Mesenteric fat pad (tissue), 1 donor: ENCODE results near the gene DAPK2. TPM values are rescaled to one million over a fixed set of nuclear protein-coding genes. Genes with fewer than 3 reads are reported as not detected.

Source experiments
- DNase-seq: peaks from one replicate; pipeline ENCODE4 v3.0.0-alpha.2; 2020; ENCODE audit warnings: low spot score
- total RNA-seq: library from RNA; stranded (reverse); fragmentation: NEBNext Ultra II Directional; extraction: Animal tissue kit (Norgen Biotek cat#: 25700); gene quantifications from one replicate; pipeline ENCODE4 v1.2.1, GENCODE V29; 2021
- donor health status: DM: yes; HTN: yes; CAD: no.

Gene DAPK2
- total RNA-seq, 1 donor from 2014 or later, result 18.1 TPM

DNA sequence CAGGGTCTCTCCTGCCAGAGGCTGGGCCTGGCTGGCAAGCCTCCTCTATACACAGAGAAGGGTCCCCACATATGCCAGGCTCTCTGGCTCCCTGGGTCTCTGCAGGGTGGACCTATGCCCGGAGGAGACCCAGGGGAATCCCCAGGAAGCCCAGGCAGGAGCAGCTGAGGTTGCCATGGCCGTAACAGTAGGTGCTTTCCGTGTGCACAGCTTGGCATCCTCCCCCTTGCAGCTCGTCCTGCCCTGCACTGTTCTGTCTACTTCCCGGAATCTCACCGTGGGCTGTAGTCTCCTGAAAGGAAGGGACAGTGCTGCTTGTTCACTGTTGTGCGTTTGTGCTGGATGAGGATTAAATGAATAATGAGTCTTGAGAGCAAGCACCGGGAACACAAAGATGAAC lies 47.8 kb downstream of the DAPK2 start:
- DNase-seq, result no peak

GRCh38 chr15:63997715-63998442 lies 48.4 kb downstream of the DAPK2 start:
- no peak for DNase-seq

GRCh38 chr15:63996794-63997357 lies 49.4 kb downstream of the DAPK2 start:
- no peak for DNase-seq

DNA sequence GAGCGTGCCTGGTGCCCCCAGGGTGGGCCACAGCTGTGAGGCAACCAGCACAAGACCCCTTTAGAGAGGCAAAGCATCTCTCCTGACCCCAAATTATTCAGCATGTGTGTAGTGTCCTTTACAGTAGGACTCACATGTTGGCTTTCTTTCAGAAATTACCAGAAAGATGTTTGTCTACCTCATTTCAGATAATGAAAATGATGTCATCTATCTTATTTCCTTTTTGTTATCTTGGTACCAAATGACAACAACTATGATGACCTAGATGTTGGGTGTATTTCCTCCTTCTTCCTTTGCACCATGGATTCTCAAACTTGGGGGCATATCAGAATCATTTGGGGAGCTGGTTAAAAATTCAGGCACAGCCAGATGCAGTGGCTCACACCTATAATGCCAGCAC lies 50.5 kb downstream of the DAPK2 start:
- DNase-seq, result no peak

DNA sequence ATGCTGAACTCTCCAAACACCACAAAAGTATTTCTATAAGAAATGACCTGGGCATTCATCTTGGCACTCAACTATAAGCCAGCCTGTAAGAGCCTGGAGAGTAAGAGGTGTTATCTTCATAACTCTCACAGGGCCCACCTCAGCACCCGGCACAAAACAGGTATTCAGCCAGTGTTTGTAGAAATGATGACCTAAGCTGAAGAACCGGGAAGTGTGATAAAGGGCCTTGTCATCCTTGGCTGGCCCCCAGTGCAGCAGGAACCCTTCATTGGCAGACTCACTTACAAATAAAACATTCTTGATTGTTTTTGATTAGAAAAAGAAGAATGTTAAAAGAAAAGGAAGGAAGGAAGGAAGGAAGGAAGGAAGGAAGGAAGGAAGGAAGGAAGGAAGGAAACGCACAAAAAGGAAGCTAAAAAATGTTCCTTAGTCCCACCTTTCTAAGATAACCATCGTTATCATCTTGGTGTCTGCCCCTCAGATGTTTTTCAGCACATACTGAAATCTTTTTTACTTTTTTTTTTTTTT lies 52.1 kb downstream of the DAPK2 start:
- DNase-seq, result no peak

DNA sequence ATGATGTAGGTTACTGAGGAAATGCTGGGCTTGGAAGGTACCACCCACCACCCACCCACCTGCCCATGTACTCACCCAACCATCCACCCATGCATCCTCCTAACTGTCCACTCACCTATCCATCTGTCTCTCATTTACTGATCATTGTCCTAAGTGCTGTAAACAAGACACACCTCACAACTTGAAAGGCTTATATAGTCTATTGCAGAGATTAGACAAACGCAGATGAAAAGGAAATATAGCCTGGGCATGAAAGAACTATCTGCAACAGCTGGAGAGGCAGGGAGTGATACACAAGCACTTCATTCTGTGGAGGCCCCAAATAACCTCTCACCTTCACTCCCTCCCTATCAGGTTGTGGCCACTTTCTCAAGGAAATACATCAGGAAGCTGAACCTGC lies 54.0 kb downstream of the DAPK2 start:
- DNase-seq, result no peak

- DNase-seq, result no peak
Measured at GRCh38 chr15:63991706-63992105, 54.6 kb downstream of the DAPK2 start.

DNA sequence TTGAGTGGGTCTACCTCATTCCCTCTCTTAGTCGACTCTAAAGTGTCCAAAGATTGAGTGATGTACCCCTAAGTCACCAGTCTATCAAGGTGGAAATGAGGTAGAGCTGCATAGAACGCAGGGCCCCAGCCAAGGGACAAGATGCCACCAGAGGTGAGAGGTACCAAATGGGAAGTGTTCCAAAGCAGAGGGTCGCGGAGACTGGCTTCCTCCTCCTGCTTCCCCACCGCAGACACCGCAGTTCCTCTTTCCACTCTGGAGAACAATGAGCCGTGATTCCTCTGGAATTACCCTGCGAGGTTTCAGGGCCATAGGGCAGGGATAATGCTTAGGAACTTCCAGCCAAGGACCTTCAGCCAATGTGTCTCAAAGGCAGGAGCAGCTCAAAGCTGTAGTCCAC lies 55.8 kb downstream of the DAPK2 start:
- DNase-seq, result no peak

DNA sequence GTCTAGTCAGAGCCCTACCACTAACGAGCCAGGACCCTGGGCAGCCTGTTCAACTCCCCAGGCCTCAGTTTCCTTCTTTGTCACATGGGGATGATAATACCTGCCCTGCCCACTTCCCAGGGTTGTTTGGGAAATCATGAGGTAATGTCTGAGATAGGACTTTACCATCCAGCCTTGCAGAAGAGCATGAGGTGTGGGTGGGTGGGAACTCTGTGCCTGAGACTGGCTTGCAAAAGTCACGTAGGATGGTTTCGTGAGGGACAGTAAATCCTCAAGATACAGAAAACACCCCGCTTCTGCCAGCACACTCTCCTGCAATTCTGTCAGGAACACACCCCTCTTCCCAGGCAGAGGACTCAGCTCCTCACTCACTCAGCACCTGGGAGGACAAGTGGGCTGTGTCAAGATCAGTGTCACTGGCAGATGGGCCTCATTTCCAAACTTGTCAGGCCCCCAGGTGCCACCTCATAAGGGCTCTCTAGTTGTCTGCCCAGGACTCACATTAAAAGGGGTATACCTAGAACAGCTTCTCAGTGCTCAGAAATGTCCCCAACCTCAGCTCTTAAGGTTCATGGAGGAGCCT lies 58.4 kb downstream of the DAPK2 start:
- peak; percentile 55 for DNase-seq

GRCh38 chr15:63986751-63987341 lies 59.4 kb downstream of the DAPK2 start:
- DNase-seq, result no peak

GRCh38 chr15:63986185-63986680 lies 60.1 kb downstream of the DAPK2 start:
- peak; percentile 24 for DNase-seq

DNA sequence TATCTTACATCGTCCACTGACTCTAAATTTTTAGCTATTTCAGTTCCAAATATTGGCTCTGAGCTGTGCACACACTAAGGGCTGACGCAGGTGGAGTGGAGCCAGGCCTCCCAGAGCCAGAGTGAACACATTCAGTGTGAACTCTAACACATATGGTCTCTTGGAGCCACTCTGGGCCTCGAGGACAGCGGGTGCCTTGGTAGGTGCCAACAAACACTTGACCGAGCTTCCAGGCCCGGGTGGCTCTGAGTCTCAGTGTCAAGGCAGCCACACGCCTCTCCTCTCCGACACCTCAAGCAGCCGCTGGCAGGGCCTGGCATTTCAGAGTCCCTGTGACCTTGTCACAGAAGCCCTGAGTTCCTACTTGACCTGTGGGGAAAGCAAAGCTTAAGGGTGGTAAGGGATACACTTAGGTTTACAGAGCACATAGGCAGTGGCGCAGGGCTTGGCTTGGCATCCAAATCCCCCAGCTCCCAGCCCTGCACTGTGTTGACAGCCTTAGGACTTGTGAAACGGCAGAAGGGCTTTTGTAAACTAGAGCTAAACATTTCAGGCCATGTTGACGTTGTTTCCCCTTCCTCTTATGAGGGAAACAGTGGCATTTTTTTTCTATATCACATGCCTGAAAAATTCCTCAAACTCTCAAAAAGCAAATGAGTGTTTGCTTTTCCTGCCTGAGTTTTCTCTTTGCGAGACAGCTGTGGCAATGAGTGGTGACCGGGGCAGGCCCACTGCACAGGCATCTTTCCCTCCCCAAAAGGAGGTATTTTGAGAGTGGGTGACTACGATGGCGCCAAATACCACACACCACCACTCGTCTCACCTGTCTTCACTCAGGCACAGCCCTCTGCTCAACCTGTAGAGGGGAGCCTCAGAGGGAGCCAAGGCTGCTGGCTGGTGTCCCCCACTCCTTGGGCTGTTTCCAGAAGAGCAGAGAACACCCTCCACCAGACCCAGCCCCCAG lies 60.8 kb downstream of the DAPK2 start:
- DNase-seq, result peak; percentile 82

DNA sequence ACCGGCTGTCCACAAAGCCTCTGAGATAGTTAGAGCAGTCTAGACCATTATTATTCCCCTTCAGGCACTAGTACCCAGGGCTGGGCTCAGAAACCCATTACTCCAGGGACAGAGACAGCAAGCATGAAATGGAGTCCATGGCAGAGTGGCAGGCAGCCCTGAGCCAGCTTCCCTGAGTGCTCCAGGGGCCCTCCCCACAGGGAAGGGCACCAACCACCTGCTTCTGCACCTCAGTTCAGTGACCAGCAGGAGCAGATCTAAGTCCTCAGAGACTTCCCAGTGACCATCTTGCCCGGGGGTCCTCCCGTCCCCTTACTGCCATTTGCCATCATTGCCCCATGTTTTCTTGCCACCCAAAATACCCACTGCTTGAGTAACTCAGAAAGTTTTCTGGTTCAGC lies 62.0 kb downstream of the DAPK2 start:
- DNase-seq, result peak; percentile 69

DNA sequence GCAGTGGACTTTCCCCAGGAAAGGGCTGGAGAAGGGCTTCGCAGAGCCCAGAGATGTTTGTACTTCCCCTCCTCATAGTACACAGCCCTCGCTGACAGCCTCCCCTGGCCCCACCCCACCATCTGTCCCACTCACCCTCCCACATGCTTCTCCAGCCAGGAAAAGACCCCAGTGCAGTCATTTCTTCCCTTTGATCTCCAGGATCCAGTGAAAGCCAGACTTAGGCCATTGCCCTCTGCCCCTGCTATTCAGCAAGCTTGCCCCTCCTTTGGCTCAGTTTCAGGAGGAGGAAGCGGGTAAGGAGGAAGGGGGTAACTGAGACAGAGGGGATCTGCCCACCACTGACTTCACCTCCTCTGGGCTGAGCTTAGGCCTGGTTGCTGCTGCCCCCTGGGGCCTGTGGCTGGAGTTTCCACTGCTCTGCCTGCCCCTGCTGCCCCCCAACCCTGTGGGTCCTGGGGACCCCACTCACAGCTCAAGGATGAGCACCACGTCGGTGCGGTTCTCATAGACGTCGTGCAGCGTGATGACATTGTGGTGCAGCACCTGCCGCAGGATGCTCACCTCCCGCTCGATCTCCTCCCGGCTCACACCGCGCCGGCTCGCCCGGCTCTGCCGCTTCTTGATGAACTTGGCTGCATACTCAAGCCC lies 63.1 kb downstream of the DAPK2 start:
- DNase-seq, result peak; percentile 53

DNA sequence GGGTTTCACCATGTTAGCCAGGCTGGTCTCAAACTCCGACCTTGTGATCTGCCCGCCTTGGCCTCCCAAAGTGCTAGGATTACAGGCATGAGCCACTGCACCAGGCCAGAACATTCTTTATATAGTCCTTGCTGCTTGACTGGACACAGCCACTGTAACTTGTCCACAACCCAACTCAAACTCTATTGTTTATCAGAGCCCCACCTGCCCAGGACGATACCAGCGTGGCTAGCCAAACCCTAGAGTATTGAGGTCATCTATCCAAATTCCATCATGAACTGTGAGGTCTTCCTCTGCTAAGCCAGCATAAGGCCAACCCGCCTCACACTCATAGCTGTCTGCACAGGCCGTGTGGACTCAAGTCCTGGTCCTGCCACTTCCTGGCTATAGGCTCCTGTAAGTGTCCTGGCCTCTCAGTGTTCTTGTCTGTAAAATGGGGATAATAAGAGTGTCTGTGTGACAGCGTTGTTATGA lies 63.9 kb downstream of the DAPK2 start:
- peak; percentile 65 for DNase-seq

DNA sequence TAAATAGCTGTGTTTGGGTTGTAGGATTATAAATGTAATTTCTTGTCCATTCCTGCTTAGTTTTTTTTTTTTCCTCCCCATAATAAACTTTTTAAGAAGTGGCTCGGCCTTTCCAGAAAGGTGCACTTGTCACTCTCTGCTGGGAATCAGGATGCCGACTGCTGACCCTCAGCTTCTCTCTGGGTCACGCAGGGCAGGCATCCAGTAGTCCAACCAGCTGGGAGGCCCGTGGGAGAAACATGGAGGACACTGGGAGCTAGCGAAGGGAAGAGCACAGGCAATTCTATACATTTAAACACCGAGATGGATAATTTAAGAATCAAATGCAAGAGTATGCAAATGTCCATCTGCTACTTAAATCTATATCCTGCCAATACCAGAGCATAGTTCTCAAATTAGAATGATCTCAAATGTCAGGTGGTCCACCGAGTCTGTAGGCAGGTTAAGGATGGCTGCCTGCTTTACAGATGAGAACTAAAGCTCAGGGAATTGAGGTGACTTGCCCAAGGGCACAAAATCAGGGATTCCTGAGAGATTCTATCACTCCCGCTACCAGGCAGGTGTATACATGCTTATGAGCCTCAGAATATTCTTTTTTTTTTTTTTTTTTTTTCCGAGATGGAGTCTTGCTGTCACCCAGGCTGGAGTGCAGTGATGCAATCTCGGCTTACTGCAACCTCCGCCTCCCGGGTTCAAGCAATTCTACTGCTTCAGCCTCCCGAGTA lies 64.5 kb downstream of the DAPK2 start:
- DNase-seq, result no peak

DNA sequence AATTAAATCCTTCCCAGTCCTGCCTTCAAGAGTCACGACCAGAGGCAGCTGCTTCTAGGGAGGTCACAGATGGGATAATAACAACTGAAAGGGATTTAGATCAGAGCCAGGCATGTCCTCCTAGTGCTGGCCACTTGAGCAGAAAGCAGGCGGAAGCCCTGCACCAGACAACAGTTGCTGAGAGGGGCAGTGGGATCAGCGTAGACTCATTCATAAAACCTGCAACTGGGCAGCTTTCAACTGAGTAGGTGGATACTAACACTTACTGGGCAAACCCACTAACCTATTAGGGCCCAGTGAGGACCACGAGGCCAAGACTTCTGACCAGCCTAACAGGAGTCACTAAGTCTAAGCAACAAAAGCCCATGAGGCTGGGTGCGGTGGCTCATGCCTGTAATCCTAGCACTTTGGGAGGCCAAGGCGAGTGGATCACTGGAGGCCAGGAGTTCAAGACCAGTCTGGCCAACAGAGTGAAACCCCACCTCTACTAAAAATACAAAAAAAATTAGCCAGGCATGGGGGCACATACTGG lies 67.0 kb downstream of the DAPK2 start:
- DNase-seq, result peak; percentile 18

- peak; percentile 41 for DNase-seq
Measured at GRCh38 chr15:63978511-63979261, 67.6 kb downstream of the DAPK2 start.
